Liver (tissue), 9 donors: ENCODE measurements around the gene ASPG. TPM values are rescaled to one million over a fixed set of nuclear protein-coding genes. Genes with fewer than 3 reads are reported as not detected.

Source experiments
- DNase-seq: peaks from one replicate; pipeline ENCODE4 v3.0.0-alpha.2; 2017; ENCODE audit warnings: low spot score
- H3K27ac ChIP-seq, 2 donors: one replicate each; pipeline ENCODE4 v1.7.0; 2013; ENCODE audit warnings: inconsistent platforms in 2 of 2, low read length in 2 of 2, control low read depth in 1 of 2, low read depth in 1 of 2, mild to moderate bottlenecking in 1 of 2
- H3K27me3 ChIP-seq, 4 donors: one replicate each; pipeline versions ENCODE4 v1.6.1 to v1.7.0; 2013; ENCODE audit warnings: low read length in 3 of 4, inconsistent platforms in 1 of 4, mild to moderate bottlenecking in 1 of 4, moderate library complexity in 1 of 4; ENCODE audit not compliant: control insufficient read depth in 4 of 4, insufficient read depth in 4 of 4
- H3K36me3 ChIP-seq, 4 donors: one replicate each; pipeline versions ENCODE4 v1.6.1 to v1.7.0; 2013; ENCODE audit warnings: low read length in 3 of 4, mild to moderate bottlenecking in 3 of 4, low read depth in 1 of 4, moderate library complexity in 1 of 4; ENCODE audit not compliant: control insufficient read depth in 4 of 4, insufficient read depth in 3 of 4
- H3K4me1 ChIP-seq, 4 donors: one replicate each; pipeline versions ENCODE4 v1.6.1 to v1.7.0; 2013; ENCODE audit warnings: low read length in 3 of 4, mild to moderate bottlenecking in 3 of 4, moderate library complexity in 1 of 4; ENCODE audit not compliant: control insufficient read depth in 4 of 4, insufficient read depth in 4 of 4
- H3K4me3 ChIP-seq, 3 donors: one replicate each; pipeline versions ENCODE4 v1.6.1 to v1.7.0; 2013; ENCODE audit warnings: low read length in 3 of 3, control low read depth in 1 of 3, low read depth in 1 of 3, mild to moderate bottlenecking in 1 of 3
- H3K9ac ChIP-seq, 2 donors: one replicate each; pipeline ENCODE4 v1.7.0; 2013; ENCODE audit warnings: low read length in 2 of 2, mild to moderate bottlenecking in 2 of 2, moderate library complexity in 2 of 2, control low read depth in 1 of 2, low read depth in 1 of 2
- H3K9me3 ChIP-seq, 4 donors: one replicate each; pipeline versions ENCODE4 v1.6.1 to v1.7.0; 2013; ENCODE audit warnings: low read length in 3 of 4; ENCODE audit not compliant: control insufficient read depth in 4 of 4
- CTCF ChIP-seq: fragments of 150-350 bp; IDR thresholded peaks from 2 replicates; pipeline ENCODE4 v1.5.1; 2017; ENCODE audit warnings: improper control_type of control experiment, low read depth, low read length; ENCODE audit not compliant: missing input control
- FOXA1 ChIP-seq: IDR thresholded peaks from 2 replicates; pipeline ENCODE4 v1.6.1; 2016; ENCODE audit warnings: antibody characterized with exemption
- FOXA2 ChIP-seq: IDR thresholded peaks from 2 replicates; pipeline ENCODE4 v1.6.1; 2016; ENCODE audit warnings: antibody characterized with exemption
- GABPA ChIP-seq, 2 donors: IDR thresholded peaks in 1 of 2; conservative IDR thresholded peaks in 1 of 2; 2 replicates each; pipeline ENCODE4 v1.6.1; 2016; ENCODE audit warnings: antibody characterized with exemption in 2 of 2, mild to moderate bottlenecking in 1 of 2, moderate library complexity in 1 of 2
- HNF4A ChIP-seq, 2 donors: conservative IDR thresholded peaks; 2 replicates each; pipeline ENCODE4 v1.6.1; 2016; ENCODE audit warnings: antibody characterized with exemption in 2 of 2, mild to moderate bottlenecking in 2 of 2
- HNF4G ChIP-seq: IDR thresholded peaks from 2 replicates; pipeline ENCODE4 v1.6.1; 2016; ENCODE audit warnings: antibody characterized with exemption
- JUND ChIP-seq, 2 donors: IDR thresholded peaks; 2 replicates each; pipeline ENCODE4 v1.6.1; 2016; ENCODE audit warnings: antibody characterized with exemption in 2 of 2
- NR2F2 ChIP-seq: IDR thresholded peaks from 2 replicates; pipeline ENCODE4 v1.6.1; 2016; ENCODE audit warnings: antibody characterized with exemption
- REST ChIP-seq: IDR thresholded peaks from 2 replicates; pipeline ENCODE4 v1.6.1; 2016; ENCODE audit warnings: antibody characterized with exemption, mild to moderate bottlenecking
- RXRA ChIP-seq, 2 donors: IDR thresholded peaks; 2 replicates each; pipeline ENCODE4 v1.6.1; 2017 to 2018; ENCODE audit warnings: antibody characterized with exemption in 2 of 2, mild to moderate bottlenecking in 1 of 2
- SP1 ChIP-seq: IDR thresholded peaks from 2 replicates; pipeline ENCODE4 v1.6.1; 2018; ENCODE audit warnings: antibody characterized with exemption, mild to moderate bottlenecking
- YY1 ChIP-seq: IDR thresholded peaks from 2 replicates; pipeline ENCODE4 v1.6.1; 2016; ENCODE audit warnings: antibody characterized with exemption, mild to moderate bottlenecking
- ZBTB33 ChIP-seq: IDR thresholded peaks from 2 replicates; pipeline ENCODE4 v1.6.1; 2016; ENCODE audit warnings: antibody characterized with exemption
- WGBS: extraction: QIAGEN DNeasy Blood & Tissue Kit; methylation state at CpG from one replicate; pipeline ENCODE4 v1.1.7; 2013; 5-methylcytosine and 5-hydroxymethylcytosine counted together
- polyA plus RNA-seq, 2 donors: library from polyadenylated mRNA; stranded (reverse) in 1 of 2; unstranded in 1 of 2; fragments of 200-250 nt in 1 of 2; fragments of >200 nt in 1 of 2; fragmentation: Nextera tagmentation in 1 of 2; extraction: Ambion mirVana in 1 of 2; gene quantifications; one replicate each; pipeline versions ENCODE4 v1.2.1 to v1.2.3, GENCODE V29; 2013 to 2015
- total RNA-seq, 2 donors: library from RNA; depleted of rRNA; stranded (reverse); fragments of >200 nt; gene quantifications; one replicate each; pipeline ENCODE4 v1.2.3, GENCODE V29; 2014
- TF ChIP-seq, protein P1 (sequence below): IDR thresholded peaks from 2 replicates; pipeline ENCODE4 v1.6.1; 2016; ENCODE audit warnings: antibody characterized with exemption
- donor health status: healthy.
- donor health status: healthy.
- donor health status: healthy.
- donor health status: healthy.
- donor health status: healthy.

The ASPG gene
- total and polyA plus RNA-seq, 4 donors: 42.4 to 158 (median 110) TPM

GRCh38 chr14:104136472-104137296 lies 51.2 kb downstream of the ASPG start:
- Histone ChIP-seq H3K36me3 (no peaks in the 10 kb centered on the region), H3K4me1 (peaks cover 13 to 40% (median 17%) of the 10 kb centered on the region in 4 donors), H3K9ac (no peak overlapping the region), H3K4me3 (peak overlapping the region in 1 of 3 donors; percentile 42), H3K9me3 (no peaks in the 10 kb centered on the region), H3K27ac (no peak overlapping the region), H3K27me3 (peaks cover 0 to 19% (median 4%) of the 10 kb centered on the region in 4 donors)
- WGBS: 4% methylated on average over 77 of the region's 77 CpGs
- TF ChIP-seq FOXA1: no peak
- TF ChIP-seq SP1: no peak
- TF ChIP-seq CTCF: no peak
- TF ChIP-seq YY1: no peak
- TF ChIP-seq HNF4G: no peak
- TF ChIP-seq REST: no peak
- no peak for TF ChIP-seq NR2F2
- no peak for TF ChIP-seq RXRA (IDR thresholded peaks at IDR 0.05)
- no peak for TF ChIP-seq FOXA2
- TF ChIP-seq ZBTB33: no peak
- no peak for TF ChIP-seq GABPA (IDR thresholded peaks at IDR 0.05 in 1 of 2, conservative IDR thresholded peaks at IDR 0.05 in 1 of 2)
- TF ChIP-seq JUND (IDR thresholded peaks at IDR 0.05): no peak
- TF ChIP-seq HNF4A (conservative IDR thresholded peaks at IDR 0.05): no peak
- TF ChIP-seq, protein P1, sequence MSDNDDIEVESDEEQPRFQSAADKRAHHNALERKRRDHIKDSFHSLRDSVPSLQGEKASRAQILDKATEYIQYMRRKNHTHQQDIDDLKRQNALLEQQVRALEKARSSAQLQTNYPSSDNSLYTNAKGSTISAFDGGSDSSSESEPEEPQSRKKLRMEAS: no peak
- no peak for DNase-seq
